ENCODE results near the gene STAU1. TPM values are rescaled to one million over a fixed set of nuclear protein-coding genes. Genes with fewer than 3 reads are reported as not detected.

STAU1 gene
- total RNA-seq, 2 donors from 2014 or later, result 90.2 to 95.5 TPM

- Histone ChIP-seq H3K9me3 (ENCODE audit: control insufficient read depth, low read length) (peaks cover 4% of the 10 kb centered on the region), H3K36me3 (ENCODE audit: control insufficient read depth, insufficient read depth, low read length) (no peaks in the 10 kb centered on the region), H3K4me3 (ENCODE audit: low read length) (no peak overlapping the region), H3K27ac (ENCODE audit: low read depth, low read length) (no peak overlapping the region), H3K27me3 (ENCODE audit: control insufficient read depth, insufficient read depth, low read length, poor library complexity, severe bottlenecking) (no peaks in the 10 kb centered on the region), H3K9ac (ENCODE audit: extremely low read depth, low read length, poor library complexity, severe bottlenecking) (no peak overlapping the region), H3K4me1 (ENCODE audit: control insufficient read depth, insufficient read depth, low read length) (no peaks in the 10 kb centered on the region)
- DNase-seq, result no peak
- Mint-ChIP-seq H3K27me3 (ENCODE audit: insufficient read depth) (peaks cover 7% of the 10 kb centered on the region), H3K4me3 (no peak overlapping the region), H3K9me3 (peaks cover 5% of the 10 kb centered on the region), H3K27ac (no peak overlapping the region), H3K4me1 (peaks cover 10% of the 10 kb centered on the region), H3K36me3 (ENCODE audit: low read depth) (peaks cover 2% of the 10 kb centered on the region)
- TF ChIP-seq CTCF (conservative IDR thresholded peaks at IDR 0.05), result no peak
- WGBS, 2 experiments (ENCODE audit: insufficient coverage in 1 of 2, insufficient read length in 1 of 2), result 87 to 100% methylated on average over 3 of the region's 3 CpGs
Observed at GRCh38 chr20:49215232-49215631, 27.1 kb upstream of the STAU1 start.

- no peak overlapping the region for H3K4me3 ChIP-seq (ENCODE audit: low read length)
- H3K9me3 ChIP-seq (ENCODE audit: control insufficient read depth, low read length), result peaks cover 7% of the 10 kb centered on the region
- Mint-ChIP-seq H3K36me3 (ENCODE audit: low read depth) (peaks cover 2% of the 10 kb centered on the region), H3K27ac (no peak overlapping the region), H3K4me3 (no peak overlapping the region), H3K27me3 (ENCODE audit: insufficient read depth) (peaks cover 7% of the 10 kb centered on the region), H3K4me1 (peaks cover 6% of the 10 kb centered on the region), H3K9me3 (peaks cover 8% of the 10 kb centered on the region)
- no peaks in the 10 kb centered on the region for H3K27me3 ChIP-seq (ENCODE audit: control insufficient read depth, insufficient read depth, low read length, poor library complexity, severe bottlenecking)
- no peaks in the 10 kb centered on the region for H3K4me1 ChIP-seq (ENCODE audit: control insufficient read depth, insufficient read depth, low read length)
- H3K36me3 ChIP-seq (ENCODE audit: control insufficient read depth, insufficient read depth, low read length), result no peaks in the 10 kb centered on the region
- TF ChIP-seq CTCF (conservative IDR thresholded peaks at IDR 0.05), result no peak
- DNase-seq, result no peak
- no peak overlapping the region for H3K27ac ChIP-seq (ENCODE audit: low read depth, low read length)
- H3K9ac ChIP-seq (ENCODE audit: extremely low read depth, low read length, poor library complexity, severe bottlenecking), result no peak overlapping the region
Observed at GRCh38 chr20:49214571-49214970, 26.4 kb upstream of the STAU1 start.

- H3K27me3 ChIP-seq (ENCODE audit: control insufficient read depth, insufficient read depth, low read length, poor library complexity, severe bottlenecking), result no peaks in the 10 kb centered on the region
- no peak for DNase-seq
- Mint-ChIP-seq H3K27ac (no peak overlapping the region), H3K4me1 (no peaks in the 10 kb centered on the region), H3K9me3 (peaks cover 10% of the 10 kb centered on the region), H3K4me3 (no peak overlapping the region), H3K36me3 (ENCODE audit: low read depth) (no peaks in the 10 kb centered on the region), H3K27me3 (ENCODE audit: insufficient read depth) (peaks cover 7% of the 10 kb centered on the region)
- no peaks in the 10 kb centered on the region for H3K36me3 ChIP-seq (ENCODE audit: control insufficient read depth, insufficient read depth, low read length)
- H3K4me1 ChIP-seq (ENCODE audit: control insufficient read depth, insufficient read depth, low read length), result no peaks in the 10 kb centered on the region
- TF ChIP-seq CTCF (conservative IDR thresholded peaks at IDR 0.05), result no peak
- WGBS, 2 experiments (ENCODE audit: insufficient coverage in 1 of 2, insufficient read length in 1 of 2), result 88 to 100% methylated on average over 1 of the region's 1 CpG
- no peak overlapping the region for H3K4me3 ChIP-seq (ENCODE audit: low read length)
- H3K9ac ChIP-seq (ENCODE audit: extremely low read depth, low read length, poor library complexity, severe bottlenecking), result no peak overlapping the region
- H3K27ac ChIP-seq (ENCODE audit: low read depth, low read length), result no peak overlapping the region
- H3K9me3 ChIP-seq (ENCODE audit: control insufficient read depth, low read length), result peaks cover 7% of the 10 kb centered on the region
Observed at GRCh38 chr20:49210757-49211110, 22.6 kb upstream of the STAU1 start.

Measured in endodermal cell (in vitro differentiated cells).